IPS-18c (cell line): Measurements from ENCODE around the gene ERICH4.
"Not testable (repeated sequence)": the region's sequence is repeated elsewhere in the genome, so short reads cannot be mapped to it uniquely, and the experiment has no call there.

Source experiments
- H3K4me3 ChIP-seq: 2 replicates; pipeline ENCODE4 v1.7.0; 2013; ENCODE audit warnings: low read depth, mild to moderate bottlenecking, low read length, moderate library complexity; ENCODE audit not compliant: insufficient read depth
- H3K9me3 ChIP-seq: one replicate; pipeline ENCODE4 v1.6.1; 2013; ENCODE audit warnings: mild to moderate bottlenecking, low read length, moderate library complexity; ENCODE audit not compliant: control insufficient read depth, insufficient read depth

The ERICH4 gene

GRCh38 chr19:41442473-41443355 is at the start of gene ERICH4:
Gene ERICH4 (plus strand): TSS chr19:41443156. CDS start chr19:41443170, 14 bp downstream.
- no peak within 1 kb of the TSS for H3K4me3 ChIP-seq
- H3K9me3 ChIP-seq, result no peaks in the 10 kb centered on the region

- Histone ChIP-seq H3K9me3 (peaks cover 2% of the 10 kb centered on the region), H3K4me3 (no peak overlapping the region)
Measured at GRCh38 chr19:41395355-41395754, 47.6 kb upstream of the ERICH4 start.

GRCh38 chr19:41397086-41398049 is 45.6 kb upstream of the ERICH4 start, which contains the start of the genes BCKDHA and EXOSC5:
Gene BCKDHA (plus strand): TSS chr19:41397818. CDS start chr19:41397828, 10 bp downstream.
Gene EXOSC5 (minus strand): TSS chr19:41397359. CDS start chr19:41397328, 31 bp downstream.
- H3K4me3 ChIP-seq, result peak within 1 kb of the TSS; percentile 100
- H3K9me3 ChIP-seq, result peaks cover 2% of the 10 kb centered on the region

GRCh38 chr19:41398050-41398418 is 44.9 kb upstream of the ERICH4 start:
- Histone ChIP-seq H3K9me3 (peaks cover 2% of the 10 kb centered on the region), H3K4me3 (peak overlapping the region; percentile 100)

GRCh38 chr19:41398598-41398997 is 44.4 kb upstream of the ERICH4 start:
- Histone ChIP-seq H3K9me3 (peaks cover 2% of the 10 kb centered on the region), H3K4me3 (peak overlapping the region; percentile 100)

GRCh38 chr19:41399091-41399490 is 43.9 kb upstream of the ERICH4 start:
- peaks cover 2% of the 10 kb centered on the region for H3K9me3 ChIP-seq
- no peak overlapping the region for H3K4me3 ChIP-seq

- Histone ChIP-seq H3K4me3 (no peak overlapping the region), H3K9me3 (peaks cover 2% of the 10 kb centered on the region)
Measured at GRCh38 chr19:41399525-41399924, 43.4 kb upstream of the ERICH4 start.

GRCh38 chr19:41401483-41401882 is 41.5 kb upstream of the ERICH4 start:
- Histone ChIP-seq H3K9me3 (peaks cover under 1% of the 10 kb centered on the region), H3K4me3 (no peak overlapping the region)

GRCh38 chr19:41402010-41402409 is 40.9 kb upstream of the ERICH4 start:
- H3K9me3 ChIP-seq, result no peaks in the 10 kb centered on the region
- no peak overlapping the region for H3K4me3 ChIP-seq

- Histone ChIP-seq H3K9me3 (no peaks in the 10 kb centered on the region), H3K4me3 (no peak overlapping the region)
Measured at GRCh38 chr19:41403181-41403970, 39.6 kb upstream of the ERICH4 start.

GRCh38 chr19:41405776-41406175 is 37.2 kb upstream of the ERICH4 start:
- H3K9me3 ChIP-seq, result no peaks in the 10 kb centered on the region
- no peak overlapping the region for H3K4me3 ChIP-seq

GRCh38 chr19:41407271-41407670 is 35.7 kb upstream of the ERICH4 start:
- H3K4me3 ChIP-seq, result no peak overlapping the region
- peaks cover 3% of the 10 kb centered on the region for H3K9me3 ChIP-seq

- Histone ChIP-seq H3K9me3 (peaks cover 3% of the 10 kb centered on the region), H3K4me3 (no peak overlapping the region)
Measured at GRCh38 chr19:41408256-41408655, 34.7 kb upstream of the ERICH4 start.

- H3K4me3 ChIP-seq, result not testable (repeated sequence)
Measured at GRCh38 chr19:41408846-41409245, 34.1 kb upstream of the ERICH4 start.

GRCh38 chr19:41409288-41409687 is 33.7 kb upstream of the ERICH4 start:
- no peak overlapping the region for H3K4me3 ChIP-seq
- H3K9me3 ChIP-seq, result peaks cover 3% of the 10 kb centered on the region

More at GRCh38 chr19:41408846-41409245, 34.1 kb upstream of the ERICH4 start:
- not testable (repeated sequence) for H3K9me3 ChIP-seq

GRCh38 chr19:41410336-41411054 is 32.5 kb upstream of the ERICH4 start:
- no peak overlapping the region for H3K4me3 ChIP-seq
- peaks cover 3% of the 10 kb centered on the region for H3K9me3 ChIP-seq
